HL-60 (cell line): ENCODE measurements around the gene OR4K13.

Experiments used
- DNase-seq, 2 experiments: peaks; one replicate each; pipeline ENCODE4 v3.0.0-alpha.2; 2010 to 2020; ENCODE audit warnings: low read depth in 1 of 2, low spot score in 1 of 2
- H3K27ac ChIP-seq: fragments of 250-450 bp; sonication (Bioruptor Pico); replicated peaks from 2 replicates; pipeline ENCODE4 v1.5.1; 2020; ENCODE audit warnings: mild to moderate bottlenecking, moderate library complexity
- H3K27me3 ChIP-seq: fragments of 250-450 bp; sonication (Bioruptor Pico); 2 replicates; pipeline ENCODE4 v1.5.1; 2021; ENCODE audit warnings: mild to moderate bottlenecking, moderate library complexity; ENCODE audit not compliant: insufficient read depth, poor library complexity, severe bottlenecking
- H3K4me3 ChIP-seq: replicated peaks from 2 replicates; pipeline ENCODE4 v1.5.1; 2011; ENCODE audit warnings: mild to moderate bottlenecking, control low read depth, low read length; ENCODE audit not compliant: insufficient read depth
- CTCF ChIP-seq: IDR thresholded peaks from one replicate; pipeline ENCODE4 v1.5.1; 2011; ENCODE audit warnings: low read length, control low read depth, inconsistent platforms; ENCODE audit not compliant: insufficient read depth
- GABPA ChIP-seq: IDR thresholded peaks from 2 replicates; pipeline ENCODE4 v1.6.1; 2012; ENCODE audit warnings: low read depth
- POLR2AphosphoS5 ChIP-seq: IDR thresholded peaks from 2 replicates; pipeline ENCODE4 v1.6.1; 2012; ENCODE audit warnings: low read depth
- REST ChIP-seq: IDR thresholded peaks from 2 replicates; pipeline ENCODE4 v1.6.1; 2012; ENCODE audit warnings: low read depth; ENCODE audit not compliant: insufficient replicate concordance
- SPI1 ChIP-seq: IDR thresholded peaks from 2 replicates; pipeline ENCODE4 v1.6.1; 2012; ENCODE audit warnings: low read depth, mild to moderate bottlenecking, borderline replicate concordance

Gene OR4K13

DNA sequence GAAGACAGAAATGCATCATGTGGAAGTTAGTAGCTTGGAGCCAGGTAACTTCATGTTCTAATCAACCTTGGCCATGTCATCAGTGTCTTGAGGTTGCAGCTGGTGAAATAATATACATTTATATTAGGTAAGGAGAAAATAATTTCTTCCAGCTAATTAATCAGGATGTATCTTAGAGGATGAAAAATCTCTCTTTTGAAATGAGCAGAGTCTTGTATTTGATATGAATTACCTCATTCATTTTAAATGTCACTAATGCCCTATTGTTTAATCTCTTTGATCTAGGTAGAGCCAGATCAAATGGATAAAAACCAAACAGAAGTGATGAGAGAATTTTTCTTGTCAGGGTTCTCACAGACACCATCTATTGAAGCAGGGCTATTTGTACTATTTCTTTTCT lies 34.0 kb downstream of the OR4K13 start, which contains the start of gene OR4Q2:
TSS of gene OR4Q2 (plus strand) at position 301 of the 400 bp plus-strand sequence.
- H3K27me3 ChIP-seq, result no peaks in the 10 kb centered on the region
- H3K4me3 ChIP-seq, result no peak within 1 kb of the TSS
- no peak for DNase-seq
- TF ChIP-seq REST (no peak), POLR2AphosphoS5 (no peak), GABPA (no peak), CTCF (no peak), SPI1 (no peak)
- H3K27ac ChIP-seq, result no peak within 1 kb of the TSS

GRCh38 chr14:19993438-19993837 lies 42.4 kb downstream of the OR4K13 start:
- Histone ChIP-seq H3K27ac (no peak overlapping the region), H3K27me3 (no peaks in the 10 kb centered on the region), H3K4me3 (no peak overlapping the region)
- no peak for DNase-seq
- TF ChIP-seq GABPA, result no peak
